OCI-LY3 (cell line): Measurements from ENCODE around the gene HECW1.

Experiments used
- H2AFZ ChIP-seq: fragments of 200-600, 300-600 bp; shearing (Covaris generic); 2 replicates; pipeline ENCODE4 v1.6.0; 2014; ENCODE audit warnings: antibody characterized with exemption, low read depth, low read length
- H3K27ac ChIP-seq: fragments of 200-600, 300-600 bp; sonication (generic); 2 replicates; pipeline ENCODE4 v1.5.1; 2014; ENCODE audit warnings: mild to moderate bottlenecking, low read length, moderate library complexity, mixed read lengths
- H3K27me3 ChIP-seq: fragments of 200-600, 300-600 bp; sonication (generic); 2 replicates; pipeline ENCODE4 v1.6.1; 2014; ENCODE audit warnings: low read depth, low read length, mixed read lengths
- H3K36me3 ChIP-seq: fragments of 200-600, 300-600 bp; sonication (generic); replicated peaks from 2 replicates; pipeline ENCODE3; 2014; ENCODE audit warnings: low read depth, low read length, mixed read lengths
- H3K4me1 ChIP-seq: fragments of 300-600, 200-600 bp; sonication (generic); 2 replicates; pipeline ENCODE4 v1.6.1; 2014; ENCODE audit warnings: low read length, mixed read lengths
- H3K4me2 ChIP-seq: fragments of 200-600, 300-600 bp; sonication (generic); 2 replicates; pipeline ENCODE4 v1.6.1; 2014; ENCODE audit warnings: low read length, mixed read lengths
- H3K4me3 ChIP-seq: fragments of 300-600, 200-600 bp; sonication (generic); 2 replicates; pipeline ENCODE4 v1.5.1; 2014; ENCODE audit warnings: antibody characterized with exemption, mild to moderate bottlenecking, low read length, moderate library complexity
- H3K79me2 ChIP-seq: fragments of 300-600, 200-600 bp; shearing (Covaris generic); 2 replicates; pipeline ENCODE4 v1.6.1; 2014; ENCODE audit warnings: mild to moderate bottlenecking, low read length, mixed read lengths
- H3K9ac ChIP-seq: fragments of 300-600, 200-600 bp; shearing (Covaris generic); 2 replicates; pipeline ENCODE4 v1.6.0; 2014; ENCODE audit warnings: mild to moderate bottlenecking, low read length, moderate library complexity
- H3K9me3 ChIP-seq: fragments of 200-600, 300-600 bp; shearing (Covaris generic); 2 replicates; pipeline ENCODE4 v1.6.1; 2014; ENCODE audit warnings: low read length, mixed read lengths; ENCODE audit not compliant: insufficient read depth
- H4K20me1 ChIP-seq: fragments of 200-600, 300-600 bp; sonication (generic); 2 replicates; pipeline ENCODE4 v1.6.1; 2016; ENCODE audit warnings: low read length, mixed read lengths; ENCODE audit not compliant: insufficient read depth
- CTCF ChIP-seq: fragments of 200-600, 300-600 bp; sonication (generic); IDR thresholded peaks from 2 replicates; pipeline ENCODE4 v1.5.1; 2014; ENCODE audit warnings: antibody characterized with exemption, low read length, low read depth
- EZH2phosphoT487 ChIP-seq: fragments of 200-600 bp; shearing (Covaris generic); IDR thresholded peaks from 2 replicates; pipeline ENCODE4 v1.6.1; 2018; ENCODE audit warnings: antibody characterized with exemption, mixed run types, low read depth

Gene HECW1

GRCh38 chr7:43520201-43520600 is 407.8 kb downstream of the HECW1 start:
- no peaks in the 10 kb centered on the region for H3K4me1 ChIP-seq

DNA sequence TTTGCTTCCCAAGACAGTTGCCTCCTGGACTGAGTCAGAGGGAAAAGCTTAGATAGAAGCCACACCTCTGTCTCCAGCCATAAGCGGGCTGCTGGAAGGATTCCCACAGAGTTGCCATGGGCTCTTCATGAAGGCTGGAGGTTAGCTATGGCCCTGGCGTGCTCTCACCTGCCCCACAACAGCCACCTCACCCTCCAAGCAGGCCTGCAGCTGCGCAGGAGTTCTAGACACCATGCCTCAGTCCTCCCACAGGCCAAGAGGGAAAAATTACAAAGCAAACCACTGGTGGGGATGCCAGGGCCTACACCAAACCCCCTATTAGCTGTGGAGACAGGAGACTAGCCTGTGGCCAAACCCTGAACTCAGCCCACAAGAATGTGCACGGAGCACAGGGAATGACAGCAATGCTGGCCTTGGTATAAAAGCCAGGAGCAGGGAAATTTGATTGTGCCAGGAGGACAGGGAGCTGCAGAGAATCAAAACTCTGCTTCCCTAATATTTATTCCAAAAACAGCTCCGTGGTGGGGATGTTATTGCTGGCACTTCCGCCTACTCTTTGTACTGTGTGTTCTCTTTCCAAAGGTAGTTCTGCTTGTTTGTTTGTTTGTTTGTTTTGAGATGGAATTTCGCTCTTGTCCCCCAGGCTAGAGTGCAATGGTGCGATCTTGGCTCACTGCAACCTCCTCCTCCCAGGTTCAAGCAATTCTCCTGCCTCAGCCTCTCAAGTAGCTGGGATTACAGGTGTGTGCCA is 410.1 kb downstream of the HECW1 start:
- H3K4me3 ChIP-seq = no peak overlapping the region
- H3K36me3 ChIP-seq = no peaks in the 10 kb centered on the region
- no peak overlapping the region for H3K9ac ChIP-seq
- no peak for TF ChIP-seq CTCF
- no peak for TF ChIP-seq EZH2phosphoT487
- no peaks in the 10 kb centered on the region for H3K9me3 ChIP-seq
- no peaks in the 10 kb centered on the region for H4K20me1 ChIP-seq
- H3K27ac ChIP-seq = no peak overlapping the region
- no peak overlapping the region for H2AFZ ChIP-seq
- no peak overlapping the region for H3K4me2 ChIP-seq
- H3K4me1 ChIP-seq = no peaks in the 10 kb centered on the region
- H3K79me2 ChIP-seq = no peaks in the 10 kb centered on the region
- peaks cover 7% of the 10 kb centered on the region; the same call in 1 of the 2 replicates for H3K27me3 ChIP-seq

More at GRCh38 chr7:43520201-43520600, 407.8 kb downstream of the HECW1 start:
- Histone ChIP-seq H3K9ac (no peak overlapping the region), H3K79me2 (no peaks in the 10 kb centered on the region), H2AFZ (no peak overlapping the region), H4K20me1 (no peaks in the 10 kb centered on the region), H3K9me3 (no peaks in the 10 kb centered on the region), H3K27me3 (peaks cover 9% of the 10 kb centered on the region), H3K4me3 (no peak overlapping the region), H3K4me2 (no peak overlapping the region), H3K36me3 (no peaks in the 10 kb centered on the region), H3K27ac (no peak overlapping the region)
- no peak for TF ChIP-seq CTCF

DNA sequence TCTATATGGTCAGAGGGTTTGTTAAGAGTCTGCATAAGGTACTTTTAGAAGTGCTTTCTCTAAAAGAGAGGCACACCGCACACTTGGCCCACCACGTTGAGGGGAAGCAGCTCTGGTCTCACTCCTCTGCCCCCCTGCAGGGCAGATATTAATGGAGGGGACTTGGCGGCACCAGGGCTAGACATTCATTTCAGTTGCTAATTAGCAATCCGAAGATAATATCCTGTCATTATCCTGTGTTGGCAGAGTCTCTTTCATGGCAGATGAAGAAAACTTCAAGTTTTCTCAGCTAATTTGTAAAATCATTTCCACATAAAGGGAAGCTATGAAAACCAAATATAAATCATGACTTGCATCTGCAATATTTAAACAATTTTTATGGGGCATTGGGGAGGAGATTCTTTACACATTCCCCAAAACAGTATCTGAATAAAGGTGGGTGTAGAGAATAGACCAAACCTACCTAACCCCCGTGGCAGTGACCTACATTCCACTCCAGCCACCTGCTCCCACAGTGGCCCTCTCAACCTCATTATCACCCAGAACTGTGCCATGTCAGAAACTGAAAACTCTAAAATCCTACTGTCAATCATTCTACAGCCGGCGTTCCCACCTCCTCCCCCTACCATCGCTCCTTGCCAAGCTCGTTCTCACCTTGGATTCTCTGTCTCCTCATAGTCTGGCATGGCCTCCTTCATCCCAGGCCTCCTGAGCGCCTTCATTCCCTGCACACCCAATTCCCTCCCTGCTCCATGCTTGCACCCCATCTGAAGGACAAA is 416.3 kb downstream of the HECW1 start:
- TF ChIP-seq CTCF (no peak), EZH2phosphoT487 (no peak)
- Histone ChIP-seq H3K27ac (no peak overlapping the region), H3K9ac (no peak overlapping the region), H3K4me1 (no peaks in the 10 kb centered on the region), H3K27me3 (peaks cover 7% of the 10 kb centered on the region; the same call in 1 of the 2 replicates), H4K20me1 (no peaks in the 10 kb centered on the region), H3K9me3 (no peaks in the 10 kb centered on the region), H3K4me3 (no peak overlapping the region), H3K4me2 (no peak overlapping the region), H3K36me3 (no peaks in the 10 kb centered on the region), H2AFZ (no peak overlapping the region), H3K79me2 (no peaks in the 10 kb centered on the region)
